Measurements from ENCODE around the gene MTRR.

Gene MTRR

GRCh38 chr5:7868773-7869473 lies at the start of gene MTRR, which contains the start of gene FASTKD3:
Gene MTRR, plus strand, starts transcription at chr5:7869148. Its CDS starts 1,647 bp downstream, at chr5:7870795.
Gene FASTKD3, minus strand, starts transcription at chr5:7869031. Its CDS starts 948 bp downstream, at chr5:7868083.
- peak; percentile 87 for DNase-seq (ENCODE audit: low spot score)

GRCh38 chr5:7822449-7822848 lies 46.5 kb upstream of the MTRR start:
- DNase-seq (ENCODE audit: low spot score) = no peak

- no peak for DNase-seq (ENCODE audit: low spot score)
Measured at GRCh38 chr5:7823594-7823993, 45.4 kb upstream of the MTRR start.

- DNase-seq (ENCODE audit: low spot score) = no peak
Measured at GRCh38 chr5:7824995-7825394, 44.0 kb upstream of the MTRR start.

GRCh38 chr5:7825630-7826029 lies 43.3 kb upstream of the MTRR start:
- no peak for DNase-seq (ENCODE audit: low spot score)

- DNase-seq (ENCODE audit: low spot score) = no peak
Measured at GRCh38 chr5:7827610-7828009, 41.3 kb upstream of the MTRR start.

- DNase-seq (ENCODE audit: low spot score) = no peak
Measured at GRCh38 chr5:7828269-7828668, 40.7 kb upstream of the MTRR start.

GRCh38 chr5:7834982-7835381 lies 34.0 kb upstream of the MTRR start:
- DNase-seq (ENCODE audit: low spot score) = no peak

GRCh38 chr5:7837403-7837802 lies 31.5 kb upstream of the MTRR start:
- DNase-seq (ENCODE audit: low spot score) = no peak

GRCh38 chr5:7842531-7842930 lies 26.4 kb upstream of the MTRR start:
- DNase-seq (ENCODE audit: low spot score) = no peak

GRCh38 chr5:7844901-7845300 lies 24.0 kb upstream of the MTRR start:
- DNase-seq (ENCODE audit: low spot score) = no peak

- no peak for DNase-seq (ENCODE audit: low spot score)
Measured at GRCh38 chr5:7845557-7845956, 23.4 kb upstream of the MTRR start.

- no peak for DNase-seq (ENCODE audit: low spot score)
Measured at GRCh38 chr5:7846327-7846726, 22.6 kb upstream of the MTRR start.

- DNase-seq (ENCODE audit: low spot score) = no peak
Measured at GRCh38 chr5:7848296-7848695, 20.7 kb upstream of the MTRR start.

- no peak for DNase-seq (ENCODE audit: low spot score)
Measured at GRCh38 chr5:7849681-7850394, 19.1 kb upstream of the MTRR start.

GRCh38 chr5:7850395-7851239 lies 18.3 kb upstream of the MTRR start, which contains the start of gene CFAP90:
Gene CFAP90, minus strand, starts transcription at chr5:7851133. Its CDS starts 112 bp downstream, at chr5:7851021.
- no peak for DNase-seq (ENCODE audit: low spot score)

- no peak for DNase-seq (ENCODE audit: low spot score)
Measured at GRCh38 chr5:7851240-7851592, 17.7 kb upstream of the MTRR start.

GRCh38 chr5:7851617-7852289 lies 17.2 kb upstream of the MTRR start:
- no peak for DNase-seq (ENCODE audit: low spot score)

GRCh38 chr5:7852542-7852941 lies 16.4 kb upstream of the MTRR start:
- no peak for DNase-seq (ENCODE audit: low spot score)

- DNase-seq (ENCODE audit: low spot score) = no peak
Measured at GRCh38 chr5:7852988-7853387, 16.0 kb upstream of the MTRR start.

- no peak for DNase-seq (ENCODE audit: low spot score)
Measured at GRCh38 chr5:7855611-7856010, 13.3 kb upstream of the MTRR start.

GRCh38 chr5:7856855-7857254 lies 12.1 kb upstream of the MTRR start:
- peak; percentile 28 for DNase-seq (ENCODE audit: low spot score)
